GM18505 (cell line): ENCODE measurements around the gene TRMT5.

Experiments
- ATAC-seq: cut with Tn5 transposase; IDR thresholded peaks from one replicate; pipeline ENCODE4 v1.9.1; 2021; ENCODE audit not compliant: unreplicated experiment
- POLR2A ChIP-seq: IDR thresholded peaks from 4 replicates; pipeline ENCODE4 v1.6.1; 2011; ENCODE audit warnings: borderline replicate concordance; ENCODE audit not compliant: insufficient read depth, insufficient read length; ENCODE audit errors: extremely low read depth

The TRMT5 gene

DNA sequence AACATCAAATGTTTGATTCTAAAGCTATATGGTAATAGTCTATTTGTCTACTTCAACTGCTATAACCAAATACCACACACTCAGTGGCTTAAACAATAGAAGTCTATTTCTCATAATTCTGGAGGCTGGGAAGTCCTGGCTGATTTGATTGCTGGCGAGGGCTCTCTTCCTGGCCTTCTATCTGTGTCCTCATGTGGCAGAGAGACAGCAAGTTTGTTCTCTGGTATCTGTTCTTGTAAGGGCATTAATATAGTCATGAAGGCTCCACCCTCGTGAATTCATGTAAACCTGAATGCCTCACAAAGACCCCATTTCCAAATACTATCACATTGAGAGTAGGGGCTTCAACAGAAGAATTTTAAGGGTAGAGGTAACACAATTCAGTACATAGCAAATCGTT is 34.1 kb downstream of the TRMT5 start:
- ATAC-seq: no peak

DNA sequence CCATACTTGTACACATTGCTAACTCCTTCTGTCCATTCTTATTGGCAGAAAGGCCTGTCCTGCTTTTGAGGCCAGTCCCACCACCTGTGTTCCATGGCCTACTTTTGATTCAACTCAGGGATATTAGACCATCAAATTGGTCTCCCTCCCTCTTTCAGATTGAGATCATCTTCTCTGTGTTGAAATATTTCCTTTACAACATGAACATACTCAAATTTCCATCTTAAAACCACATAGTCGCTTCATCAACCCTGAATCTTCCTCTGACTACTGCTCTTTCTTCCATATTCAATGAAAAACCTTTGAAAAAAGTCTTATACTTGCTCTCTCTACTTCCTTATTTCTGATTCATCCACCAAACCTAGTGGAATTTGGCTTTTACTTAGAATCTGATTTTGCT is 34.9 kb downstream of the TRMT5 start:
- ATAC-seq: no peak
- no peak for TF ChIP-seq POLR2A

More for the DNA sequence above, 34.1 kb downstream of the TRMT5 start:
- no peak for TF ChIP-seq POLR2A

DNA sequence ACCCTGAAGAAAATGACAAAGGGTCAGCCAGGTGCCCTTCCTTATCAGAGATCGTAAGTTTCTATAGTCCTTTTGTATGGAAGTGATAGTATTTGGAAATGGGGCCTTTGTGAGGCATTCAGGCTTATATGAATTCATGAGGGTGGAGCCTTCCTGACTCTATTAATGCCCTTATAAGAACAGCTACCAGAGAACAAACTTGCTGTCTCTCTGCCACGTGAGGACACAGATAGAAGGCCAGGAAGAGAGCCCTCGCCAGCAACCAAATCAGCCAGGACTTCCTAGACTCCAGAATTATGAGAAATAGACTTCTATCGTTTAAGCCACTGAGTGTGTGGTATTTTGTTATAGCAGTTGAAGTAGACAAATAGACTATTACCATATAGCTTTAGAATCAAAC is 36.7 kb downstream of the TRMT5 start:
- ATAC-seq: no peak
- TF ChIP-seq POLR2A: no peak

DNA sequence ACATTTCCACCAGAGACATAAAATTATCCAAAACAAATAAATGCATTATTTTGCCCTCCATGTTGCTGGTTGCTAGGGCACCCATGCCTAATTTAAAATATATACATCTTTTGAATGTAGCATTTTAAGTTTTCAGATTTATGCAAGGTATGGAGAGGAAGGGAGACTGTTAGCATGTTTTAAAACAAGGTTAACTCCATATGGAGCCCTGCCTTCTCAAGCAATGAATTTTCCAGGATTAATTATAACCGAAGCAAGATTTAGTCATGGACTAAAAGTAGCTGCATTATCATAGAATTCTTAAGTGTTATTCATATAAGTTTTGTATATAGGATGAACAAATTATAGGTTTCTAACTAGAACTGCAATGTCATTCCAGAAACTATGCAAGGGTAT is 37.2 kb downstream of the TRMT5 start:
- ATAC-seq: no peak
- no peak for TF ChIP-seq POLR2A

DNA sequence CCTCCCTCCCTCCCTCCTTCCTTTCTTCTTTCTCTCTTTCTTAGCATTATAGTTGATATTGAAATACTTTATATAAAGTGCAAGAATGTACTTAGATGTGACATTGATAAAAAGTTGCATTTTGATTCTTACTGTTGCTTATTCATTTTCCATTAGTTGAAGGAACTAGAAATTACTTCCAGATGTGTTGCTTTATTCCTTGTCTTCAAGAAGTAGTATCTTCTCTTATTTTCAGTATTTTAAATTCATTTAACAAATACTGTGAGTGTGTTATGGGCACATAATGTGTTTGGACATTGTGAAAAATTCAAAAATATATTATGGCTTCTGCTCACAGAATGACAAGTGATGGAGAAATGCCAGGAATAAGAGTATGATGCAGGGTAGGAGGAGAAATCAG is 45.6 kb downstream of the TRMT5 start:
- ATAC-seq: no peak

DNA sequence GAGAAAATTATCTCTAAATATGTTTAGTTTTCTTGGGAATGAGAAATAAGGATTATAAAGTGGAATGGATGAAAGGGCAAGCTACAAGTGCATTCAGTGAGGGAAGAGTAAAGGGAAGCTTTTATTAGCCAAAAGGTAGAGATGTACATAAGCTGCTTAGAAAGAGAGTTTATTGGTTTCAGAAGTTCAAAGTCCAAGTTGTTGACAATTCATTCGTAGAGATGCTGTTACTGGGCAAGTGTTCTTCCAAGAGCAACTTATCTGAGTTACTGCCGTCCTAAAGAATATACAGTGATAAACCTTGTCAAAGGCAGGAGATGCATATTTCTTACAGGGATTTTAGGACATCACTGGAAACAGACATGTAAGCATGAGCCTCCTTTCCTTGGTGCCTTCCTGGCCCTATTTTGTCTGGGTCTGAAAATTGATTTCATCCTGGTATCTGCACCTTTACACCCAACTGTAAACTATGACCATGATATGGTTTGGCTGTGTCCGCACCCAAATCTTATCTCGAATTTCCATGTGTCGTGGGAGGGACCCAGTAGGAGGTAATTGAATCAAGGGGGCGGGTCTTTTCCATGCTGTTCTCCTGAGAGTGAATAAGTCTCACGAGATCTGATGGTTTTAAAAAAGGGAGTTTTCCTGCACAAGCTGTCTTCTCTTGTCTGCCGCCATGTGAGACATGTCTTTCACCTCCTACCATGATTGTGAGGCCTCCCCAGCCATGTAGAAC is 46.8 kb downstream of the TRMT5 start:
- no peak for ATAC-seq
- TF ChIP-seq POLR2A: no peak

More for the DNA sequence above, 45.6 kb downstream of the TRMT5 start:
- TF ChIP-seq POLR2A: no peak

DNA sequence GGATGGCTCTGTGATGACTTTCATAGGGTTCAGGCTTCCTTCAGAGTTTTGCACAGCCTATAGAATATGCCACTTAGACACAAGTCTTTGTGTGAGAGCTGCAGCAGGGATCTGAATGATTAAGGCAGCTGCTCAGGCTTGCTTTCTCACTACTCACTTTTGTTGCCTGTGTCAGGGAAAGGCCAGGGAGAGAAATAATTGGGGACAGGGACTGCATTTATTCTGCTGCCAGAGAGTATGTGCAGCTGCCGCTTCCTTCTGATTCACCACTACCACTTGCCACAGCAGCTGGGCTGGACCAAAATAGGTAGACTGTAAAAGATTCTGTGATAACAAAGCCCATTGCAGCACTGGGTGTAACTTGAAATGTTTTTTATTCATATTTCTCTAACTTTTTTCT is 49.7 kb downstream of the TRMT5 start:
- no peak for TF ChIP-seq POLR2A
- ATAC-seq: no peak

DNA sequence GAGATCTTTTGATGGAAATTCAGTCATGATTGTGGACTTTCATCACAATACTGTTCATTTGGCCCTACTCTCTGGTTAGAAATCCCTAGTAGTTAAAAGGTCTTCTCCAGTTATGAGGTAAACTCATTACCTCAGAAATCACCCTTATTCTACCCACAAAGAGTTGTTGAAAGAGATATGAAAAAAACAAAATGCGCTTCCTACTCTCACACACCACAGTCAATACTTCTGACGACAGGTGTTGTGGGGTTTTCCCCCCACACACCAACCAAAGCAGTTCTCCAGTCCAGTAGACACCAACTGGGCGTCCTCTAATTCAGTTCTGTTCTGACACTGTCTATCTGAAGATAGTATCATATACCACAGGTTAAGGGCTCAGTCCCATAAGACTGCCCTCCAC is 54.9 kb downstream of the TRMT5 start:
- ATAC-seq: peak; percentile 93
- TF ChIP-seq POLR2A: no peak

DNA sequence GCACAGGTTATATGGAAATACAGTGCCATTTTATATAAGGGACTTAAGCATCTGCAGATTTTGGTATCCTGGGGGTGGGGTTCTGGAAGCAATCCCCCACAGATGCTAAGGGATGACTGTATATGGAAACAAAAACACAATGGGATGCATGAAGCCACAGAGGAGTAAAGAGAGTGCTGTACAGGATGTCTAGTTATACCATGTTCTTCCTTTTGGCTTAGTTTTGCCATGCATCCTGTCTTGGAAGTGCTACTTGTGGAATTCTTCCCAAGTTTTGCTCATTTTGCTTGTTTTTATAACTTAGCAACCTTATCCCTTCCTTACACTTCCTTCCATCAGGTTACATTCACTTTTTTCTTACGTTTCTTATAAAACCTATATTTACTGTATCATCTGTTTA is 55.6 kb downstream of the TRMT5 start:
- ATAC-seq: no peak
- no peak for TF ChIP-seq POLR2A

DNA sequence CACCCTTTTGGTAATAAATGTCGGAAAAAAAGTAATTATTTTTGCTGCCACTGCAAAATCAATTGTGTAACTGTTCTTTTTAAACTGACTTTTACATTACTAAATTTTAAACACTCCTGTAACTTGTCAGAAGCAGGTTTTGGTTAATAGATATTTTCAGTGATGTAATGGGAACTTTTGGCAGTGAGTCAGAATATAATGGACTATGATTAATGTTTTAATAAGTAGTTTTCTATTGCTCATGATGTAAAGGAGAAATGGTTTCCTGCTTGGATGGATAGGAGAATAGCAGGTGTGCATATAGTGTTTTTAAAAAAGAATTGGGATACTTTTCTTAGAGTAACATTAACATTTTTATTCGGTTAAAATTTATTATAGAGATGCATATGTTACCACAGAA is 58.8 kb downstream of the TRMT5 start:
- no peak for ATAC-seq
- TF ChIP-seq POLR2A: no peak
